Activated gamma-delta T cell treated with Interleukin-2 at 50 U/mL for 16 hours (primary cell): ENCODE results near the gene TYW1.
"Not testable (repeated sequence)": the region's sequence is repeated elsewhere in the genome, so short reads cannot be mapped to it uniquely, and the experiment has no call there.

Source experiments
- DNase-seq: peaks from one replicate; pipeline ENCODE4 v3.0.0-alpha.2; 2020

Gene TYW1, protein sequence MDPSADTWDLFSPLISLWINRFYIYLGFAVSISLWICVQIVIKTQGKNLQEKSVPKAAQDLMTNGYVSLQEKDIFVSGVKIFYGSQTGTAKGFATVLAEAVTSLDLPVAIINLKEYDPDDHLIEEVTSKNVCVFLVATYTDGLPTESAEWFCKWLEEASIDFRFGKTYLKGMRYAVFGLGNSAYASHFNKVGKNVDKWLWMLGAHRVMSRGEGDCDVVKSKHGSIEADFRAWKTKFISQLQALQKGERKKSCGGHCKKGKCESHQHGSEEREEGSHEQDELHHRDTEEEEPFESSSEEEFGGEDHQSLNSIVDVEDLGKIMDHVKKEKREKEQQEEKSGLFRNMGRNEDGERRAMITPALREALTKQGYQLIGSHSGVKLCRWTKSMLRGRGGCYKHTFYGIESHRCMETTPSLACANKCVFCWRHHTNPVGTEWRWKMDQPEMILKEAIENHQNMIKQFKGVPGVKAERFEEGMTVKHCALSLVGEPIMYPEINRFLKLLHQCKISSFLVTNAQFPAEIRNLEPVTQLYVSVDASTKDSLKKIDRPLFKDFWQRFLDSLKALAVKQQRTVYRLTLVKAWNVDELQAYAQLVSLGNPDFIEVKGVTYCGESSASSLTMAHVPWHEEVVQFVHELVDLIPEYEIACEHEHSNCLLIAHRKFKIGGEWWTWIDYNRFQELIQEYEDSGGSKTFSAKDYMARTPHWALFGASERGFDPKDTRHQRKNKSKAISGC

DNA sequence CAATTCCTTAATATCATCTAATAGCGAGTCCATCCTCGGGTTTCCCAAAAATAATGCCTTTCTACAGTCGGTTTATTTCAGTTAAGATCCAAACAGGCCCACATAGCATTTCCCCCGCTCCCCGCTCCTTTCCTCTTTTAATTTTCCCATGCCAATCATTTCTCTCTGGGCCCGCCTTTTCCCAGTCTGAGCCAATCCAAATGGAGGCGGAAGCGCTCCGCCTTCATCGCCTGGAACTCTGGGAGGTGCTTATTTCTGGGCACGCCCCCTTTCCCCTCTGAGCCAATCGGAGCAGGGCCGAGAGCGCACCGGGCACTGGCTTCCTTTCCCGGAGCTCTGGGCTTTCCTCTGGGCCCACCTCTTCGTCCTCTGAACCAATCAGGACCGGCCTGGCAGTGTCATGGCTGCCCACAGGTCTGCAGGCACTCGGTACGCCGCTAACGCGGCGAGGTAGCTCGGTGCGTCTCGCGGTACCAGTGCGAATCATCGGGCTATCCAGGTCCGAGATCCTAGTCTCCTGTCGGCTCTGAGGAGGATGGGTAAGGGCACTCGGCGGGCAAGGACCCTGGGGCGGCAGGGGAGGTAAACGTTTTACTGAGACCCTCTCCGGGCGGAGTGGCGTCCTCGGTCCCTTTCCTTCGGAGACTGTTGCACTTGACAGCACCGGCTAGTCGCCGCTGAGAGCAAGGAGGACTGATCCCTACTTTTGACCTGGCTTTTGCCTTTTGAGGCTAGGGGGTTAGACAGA lies at the start of gene TYW1:
Gene TYW1, plus strand, starts transcription at position 390 of the 748 bp plus-strand sequence. Its CDS starts 146 bp downstream, at position 536.
- peak; percentile 98 for DNase-seq

DNA sequence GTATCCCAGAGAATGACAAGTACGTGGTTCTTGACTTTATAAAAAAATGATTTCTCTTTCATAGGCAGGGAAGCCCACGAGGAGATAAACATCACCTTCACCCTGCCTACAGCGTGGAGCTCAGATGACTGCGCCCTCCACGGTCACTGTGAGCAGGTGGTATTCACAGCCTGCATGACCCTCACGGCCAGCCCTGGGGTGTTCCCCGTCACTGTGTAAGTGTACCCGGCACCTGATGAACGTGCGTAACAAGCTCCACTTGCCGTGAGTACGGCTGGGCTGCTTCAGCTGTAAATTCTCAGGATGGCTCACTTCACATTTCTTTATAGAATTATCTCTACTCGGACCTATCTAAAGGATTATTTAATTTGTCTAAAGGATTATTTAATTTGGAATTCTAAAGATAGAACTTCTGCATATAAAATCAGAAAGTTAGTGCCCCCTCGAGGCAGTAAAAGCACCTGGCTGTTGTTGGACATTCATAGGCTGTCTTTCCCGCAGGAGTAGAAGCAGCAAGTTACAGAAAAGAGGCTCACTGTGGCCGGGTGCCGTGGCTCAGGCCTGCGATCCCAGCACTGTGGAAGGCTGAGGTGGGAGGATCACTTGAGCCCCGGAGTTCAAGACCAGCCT lies 48.0 kb upstream of the TYW1 start:
- no peak for DNase-seq

GRCh38 chr7:66950311-66950710 lies 46.3 kb upstream of the TYW1 start:
- no peak for DNase-seq

DNA sequence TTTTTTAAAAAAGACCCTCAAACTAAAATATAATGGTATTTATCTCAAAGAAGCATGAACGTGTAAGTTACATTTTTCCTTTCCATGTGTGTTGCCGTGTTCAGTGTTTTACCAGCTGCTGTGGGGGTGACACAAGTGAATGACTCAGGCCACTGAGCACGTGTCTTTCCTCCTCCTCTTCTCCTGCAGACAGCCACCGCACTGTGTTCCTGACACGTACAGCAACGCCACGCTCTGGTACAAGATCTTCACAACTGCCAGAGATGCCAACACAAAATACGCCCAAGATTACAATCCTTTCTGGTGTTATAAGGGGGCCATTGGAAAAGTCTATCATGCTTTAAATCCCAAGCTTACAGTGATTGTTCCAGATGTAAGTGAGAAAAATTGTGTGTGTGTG lies 45.9 kb upstream of the TYW1 start:
- no peak for DNase-seq

DNA sequence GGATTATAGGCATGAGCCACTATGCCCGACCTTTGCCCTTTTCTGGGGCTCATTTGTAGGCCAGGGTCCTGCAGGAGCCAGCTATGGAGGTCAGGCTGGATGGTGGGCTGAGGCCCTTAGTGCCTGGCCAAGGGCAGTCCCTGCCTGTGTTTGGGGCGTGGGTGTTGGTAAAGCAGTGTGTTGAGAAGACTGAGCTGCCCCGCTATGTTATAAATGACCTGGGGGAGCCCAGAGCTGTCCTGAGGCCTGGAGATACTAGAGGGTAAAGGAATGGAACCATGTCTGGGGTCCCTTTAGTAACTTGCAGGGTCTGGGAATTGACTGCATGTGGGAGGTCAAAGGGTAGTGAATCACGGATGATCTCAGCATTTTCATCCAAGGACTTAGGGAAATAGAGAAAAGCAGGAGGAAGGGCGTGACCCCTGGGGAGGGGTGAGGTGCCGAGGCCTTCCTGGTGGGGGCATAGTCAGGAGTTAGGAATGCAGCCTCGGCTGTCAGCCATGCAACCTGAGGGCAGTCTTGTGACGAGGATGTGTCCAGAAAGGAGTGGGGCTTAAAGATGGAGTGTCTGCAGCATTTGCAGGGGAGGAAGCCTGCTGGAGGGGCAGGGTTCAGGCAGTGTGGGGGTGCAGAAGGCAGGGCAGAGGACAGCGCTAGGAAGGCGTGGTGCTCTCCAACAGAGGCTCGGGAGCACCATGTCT lies 44.1 kb upstream of the TYW1 start:
- no peak for DNase-seq

DNA sequence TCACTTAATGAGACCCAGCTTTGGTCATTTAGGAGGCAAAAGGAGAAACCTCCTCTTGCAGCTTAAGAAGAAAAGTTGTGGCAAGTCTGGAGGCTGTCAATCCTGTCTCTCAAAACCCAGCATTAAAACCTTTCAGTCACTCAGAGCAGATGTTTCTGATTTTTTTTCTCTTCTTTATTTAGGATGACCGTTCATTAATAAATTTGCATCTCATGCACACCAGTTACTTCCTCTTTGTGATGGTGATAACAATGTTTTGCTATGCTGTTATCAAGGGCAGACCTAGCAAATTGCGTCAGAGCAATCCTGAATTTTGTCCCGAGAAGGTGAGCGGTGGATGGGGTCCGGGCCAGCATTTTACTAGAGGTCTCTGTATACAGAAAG lies 43.6 kb upstream of the TYW1 start:
- no peak for DNase-seq

- DNase-seq, result no peak
Observed at GRCh38 chr7:66957595-66958290, 38.9 kb upstream of the TYW1 start.

DNA sequence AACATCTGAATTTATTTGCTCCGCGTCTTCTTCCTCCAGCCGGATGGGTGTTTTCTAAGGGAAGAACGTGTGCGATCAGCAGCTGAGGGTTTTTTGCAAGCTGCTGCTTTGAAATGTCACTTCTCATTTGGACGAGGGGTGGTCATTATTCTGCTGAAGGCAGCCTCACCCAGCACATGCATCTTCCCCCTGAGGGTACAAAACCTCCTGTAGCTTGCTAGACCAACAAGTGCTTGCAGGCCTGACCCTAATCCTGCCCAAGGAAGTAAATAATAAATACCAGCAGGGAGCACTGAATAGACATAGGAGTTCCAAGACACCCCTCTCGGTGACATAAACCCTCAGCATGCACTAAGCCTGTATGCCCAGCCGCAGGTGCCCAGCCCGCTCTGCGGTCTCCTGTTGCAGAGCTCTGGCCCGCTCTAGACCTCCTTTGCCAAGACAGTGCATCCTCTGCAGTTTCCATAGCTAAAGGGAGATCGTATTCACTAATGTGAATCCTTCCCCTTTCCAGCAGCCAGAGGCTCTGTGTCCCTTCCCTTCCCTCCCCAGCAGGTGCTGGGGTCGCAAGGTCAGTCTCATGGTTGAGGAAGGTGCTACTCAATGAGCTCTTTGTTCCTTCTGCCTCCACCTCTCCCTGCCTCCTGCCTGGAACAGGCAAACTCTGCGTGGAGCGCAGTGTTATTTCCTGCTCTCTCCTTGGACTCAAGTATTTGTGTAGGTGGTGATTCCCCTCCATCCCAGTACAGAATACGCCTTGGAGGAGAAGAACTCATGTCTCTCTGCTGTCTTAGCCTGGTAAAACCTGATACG lies 37.9 kb upstream of the TYW1 start:
- DNase-seq, result no peak

- DNase-seq, result no peak
Observed at GRCh38 chr7:66960192-66960591, 36.4 kb upstream of the TYW1 start.

- DNase-seq, result no peak
Observed at GRCh38 chr7:66961096-66961495, 35.5 kb upstream of the TYW1 start.

DNA sequence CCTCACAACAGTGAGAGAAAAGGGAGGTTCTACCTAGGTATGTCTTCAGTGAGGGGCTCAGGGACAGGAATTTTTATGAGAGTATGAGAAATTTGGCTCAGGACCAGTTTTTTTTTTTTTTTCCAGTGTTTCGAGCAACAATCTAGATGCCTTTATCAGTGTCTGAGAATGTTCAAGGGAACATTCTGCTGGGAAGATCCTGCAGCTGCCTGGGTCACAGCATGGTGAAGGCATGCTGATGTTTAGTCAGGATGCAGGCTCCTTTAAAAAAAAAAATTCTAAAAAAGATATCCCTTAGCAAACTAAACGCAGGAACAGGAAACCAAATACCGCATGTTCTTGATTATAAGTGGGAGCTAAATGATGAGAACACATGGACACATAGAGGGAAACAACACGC lies 32.2 kb upstream of the TYW1 start:
- DNase-seq, result no peak

GRCh38 chr7:66967029-66967428 lies 29.6 kb upstream of the TYW1 start:
- no peak for DNase-seq

DNA sequence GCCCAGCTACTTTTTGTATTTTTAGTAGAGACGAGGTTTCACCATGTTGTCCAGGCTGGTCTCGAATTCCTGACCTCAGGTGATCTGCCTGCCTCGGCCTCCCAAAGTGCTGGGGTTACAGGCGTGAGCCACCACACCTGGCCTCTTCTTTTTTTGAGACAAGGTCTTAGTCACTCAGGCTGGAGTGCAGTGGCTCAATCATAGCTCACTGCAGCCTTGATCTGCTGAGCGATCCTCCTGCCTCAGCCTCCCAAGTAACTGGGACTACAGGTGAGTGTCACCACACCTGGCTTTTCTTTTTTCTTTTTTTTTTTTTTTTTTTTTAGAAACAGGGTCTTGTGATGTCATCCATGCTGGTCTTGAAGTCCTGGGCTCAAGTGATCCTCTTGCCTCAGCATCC lies 27.6 kb upstream of the TYW1 start:
- not testable (repeated sequence) for DNase-seq

- DNase-seq, result no peak
Observed at GRCh38 chr7:66970310-66970709, 26.3 kb upstream of the TYW1 start.

DNA sequence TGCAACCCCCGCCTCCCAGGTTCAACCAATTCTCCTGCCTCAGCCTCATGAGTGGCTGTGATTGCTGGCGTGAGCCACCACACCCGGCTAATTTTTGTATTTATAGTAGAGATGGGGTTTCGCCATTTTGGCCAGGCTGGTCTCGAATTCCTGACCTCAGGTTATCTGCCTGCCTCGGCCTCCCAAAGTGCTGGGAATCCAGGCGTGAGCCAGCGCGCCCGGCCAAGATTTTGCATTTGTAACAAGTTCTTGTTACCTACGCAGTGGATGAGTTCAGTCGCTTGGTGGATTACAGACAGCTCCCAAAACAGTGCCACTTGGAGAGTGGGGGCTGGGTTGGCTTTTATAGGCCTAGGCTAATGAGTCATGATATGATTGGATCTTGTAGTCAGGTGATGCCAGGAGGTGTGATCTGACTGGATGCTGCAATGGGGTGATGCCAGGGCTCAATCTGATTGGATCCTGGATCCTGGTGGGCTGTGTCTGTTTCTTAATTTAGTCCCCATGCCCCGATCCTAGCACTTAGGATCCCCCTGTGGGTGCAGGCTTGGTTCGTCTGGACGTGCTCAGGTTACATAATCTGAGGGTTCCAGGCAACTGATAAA lies 21.5 kb upstream of the TYW1 start:
- DNase-seq, result no peak

GRCh38 chr7:66978312-66978711 lies 18.3 kb upstream of the TYW1 start:
- not testable (repeated sequence) for DNase-seq

GRCh38 chr7:66979013-66979412 lies 17.6 kb upstream of the TYW1 start:
- DNase-seq, result not testable (repeated sequence)

DNA sequence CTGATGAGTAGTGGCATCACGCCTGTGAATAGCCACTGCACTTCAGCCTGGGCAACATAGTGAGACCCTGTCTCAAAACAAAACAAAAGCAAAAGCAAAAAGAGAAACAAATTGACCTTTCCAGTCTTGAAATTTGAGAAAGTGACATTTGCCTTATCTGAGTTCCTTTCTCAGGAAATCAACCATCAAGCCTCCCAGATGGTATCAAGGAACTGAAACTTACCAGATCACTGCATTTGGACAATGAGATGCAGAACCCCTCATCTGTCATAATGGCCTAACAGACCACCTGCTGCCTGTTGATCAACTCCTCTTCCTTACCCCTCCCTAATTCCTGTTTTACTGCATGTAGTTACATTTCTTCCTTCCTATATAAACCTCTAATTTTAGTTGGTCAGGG lies 16.3 kb upstream of the TYW1 start:
- not testable (repeated sequence) for DNase-seq

DNA sequence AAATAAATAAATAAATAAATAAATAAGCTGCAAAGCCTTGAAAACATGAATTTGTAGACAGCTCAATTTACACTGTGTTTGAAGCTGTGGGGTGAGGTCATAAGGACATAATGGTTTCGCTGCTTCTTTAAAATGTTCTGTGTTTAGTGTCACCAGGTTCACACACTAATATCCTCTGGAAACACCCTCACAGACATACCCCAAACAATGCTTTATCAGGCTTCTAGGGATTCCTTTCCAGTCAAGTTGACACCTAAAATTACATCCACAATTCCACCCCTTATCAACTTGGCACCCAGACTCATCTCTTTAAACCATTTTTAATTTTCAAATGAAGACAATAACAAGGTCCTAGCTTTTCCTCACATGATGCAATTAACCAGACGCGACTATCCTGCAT lies 7.1 kb upstream of the TYW1 start:
- DNase-seq, result not testable (repeated sequence)

DNA sequence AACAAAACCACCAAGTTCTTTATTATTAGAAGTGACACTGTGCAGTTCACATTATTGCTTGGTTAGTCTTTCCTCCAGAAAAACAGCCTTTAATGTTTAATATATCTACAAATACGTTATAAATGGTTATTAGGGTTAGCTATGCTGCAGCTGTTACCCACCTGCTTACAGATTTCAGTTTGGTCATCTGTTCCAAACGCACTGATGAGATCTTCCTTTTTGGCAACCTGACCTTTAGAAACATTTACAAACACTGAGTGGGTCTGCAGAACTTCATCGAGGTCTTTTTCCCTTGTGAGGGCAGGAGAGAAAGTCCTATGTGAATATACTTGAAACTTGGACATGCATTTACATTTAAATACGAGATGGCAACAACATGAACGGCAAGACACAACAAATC lies 2.6 kb upstream of the TYW1 start:
- not testable (repeated sequence) for DNase-seq

GRCh38 chr7:66994691-66995049 lies 2.0 kb upstream of the TYW1 start:
- DNase-seq, result peak; percentile 39
